HG02642 (cell line): ENCODE data around the gene JPT1.
"Not testable (repeated sequence)": the region's sequence is repeated elsewhere in the genome, so short reads cannot be mapped to it uniquely, and the experiment has no call there.

Source experiments
- ATAC-seq: cut with Tn5 transposase; IDR thresholded peaks from one replicate; pipeline ENCODE4 v1.9.1; 2021; ENCODE audit warnings: mild to moderate bottlenecking; ENCODE audit not compliant: unreplicated experiment, poor library complexity

Gene JPT1

GRCh38 chr17:75159196-75160031 is 5.1 kb upstream of the JPT1 start:
- no peak for ATAC-seq

- not testable (repeated sequence) for ATAC-seq
Observed at GRCh38 chr17:75158480-75158879, 4.2 kb upstream of the JPT1 start.

GRCh38 chr17:75155191-75155601 is 884 bp upstream of the JPT1 start:
- no peak for ATAC-seq

- peak; percentile 9 for ATAC-seq
Observed at GRCh38 chr17:75153780-75154194, 525 bp downstream of the JPT1 start.

- ATAC-seq = no peak
Observed at GRCh38 chr17:75152922-75153779, 1.2 kb downstream of the JPT1 start.

GRCh38 chr17:75152523-75152921 is 1.8 kb downstream of the JPT1 start:
- ATAC-seq = no peak

GRCh38 chr17:75151930-75152329 is 2.4 kb downstream of the JPT1 start:
- ATAC-seq = no peak

- ATAC-seq = no peak
Observed at GRCh38 chr17:75147878-75148546, 6.3 kb downstream of the JPT1 start.

- ATAC-seq = no peak
Observed at GRCh38 chr17:75146592-75146991, 7.7 kb downstream of the JPT1 start.

GRCh38 chr17:75144816-75145512 is 9.3 kb downstream of the JPT1 start:
- ATAC-seq = no peak

GRCh38 chr17:75142236-75142971 is 11.9 kb downstream of the JPT1 start:
- ATAC-seq = no peak

GRCh38 chr17:75138519-75138918 is 15.8 kb downstream of the JPT1 start:
- no peak for ATAC-seq

- not testable (repeated sequence) for ATAC-seq
Observed at GRCh38 chr17:75137762-75138161, 16.6 kb downstream of the JPT1 start.

GRCh38 chr17:75135946-75136345 is 18.4 kb downstream of the JPT1 start:
- no peak for ATAC-seq

- ATAC-seq = no peak
Observed at GRCh38 chr17:75135452-75135851, 18.9 kb downstream of the JPT1 start.

- ATAC-seq = not testable (repeated sequence)
Observed at GRCh38 chr17:75133607-75134347, 20.5 kb downstream of the JPT1 start.

GRCh38 chr17:75133001-75133400 is 21.3 kb downstream of the JPT1 start:
- ATAC-seq = no peak

- ATAC-seq = not testable (repeated sequence)
Observed at GRCh38 chr17:75132018-75133000, 22.0 kb downstream of the JPT1 start.
